Right lobe of liver (tissue), 4 donors: ENCODE data around the gene DHCR24.

Source experiments
- CTCF ChIP-seq, 4 donors: fragments of 200-600 bp in 3 of 4; fragments of 450-650 bp in 1 of 4; IDR thresholded peaks; one replicate each; pipeline versions ENCODE4 v1.5.1 to v1.8.0; 2016 to 2022; ENCODE audit warnings: antibody characterized with exemption in 4 of 4, mild to moderate bottlenecking in 2 of 4
- POLR2A ChIP-seq: fragments of 450-650 bp; IDR thresholded peaks from one replicate; pipeline ENCODE4 v1.6.1; 2017; ENCODE audit warnings: antibody characterized with exemption, mild to moderate bottlenecking
- donor health status: DM: no; HTN: no; CAD: no.
- donor health status: DM: no; HTN: no; CAD: no.
- donor health status: DM: no; HTN: yes; CAD: no.

DNA sequence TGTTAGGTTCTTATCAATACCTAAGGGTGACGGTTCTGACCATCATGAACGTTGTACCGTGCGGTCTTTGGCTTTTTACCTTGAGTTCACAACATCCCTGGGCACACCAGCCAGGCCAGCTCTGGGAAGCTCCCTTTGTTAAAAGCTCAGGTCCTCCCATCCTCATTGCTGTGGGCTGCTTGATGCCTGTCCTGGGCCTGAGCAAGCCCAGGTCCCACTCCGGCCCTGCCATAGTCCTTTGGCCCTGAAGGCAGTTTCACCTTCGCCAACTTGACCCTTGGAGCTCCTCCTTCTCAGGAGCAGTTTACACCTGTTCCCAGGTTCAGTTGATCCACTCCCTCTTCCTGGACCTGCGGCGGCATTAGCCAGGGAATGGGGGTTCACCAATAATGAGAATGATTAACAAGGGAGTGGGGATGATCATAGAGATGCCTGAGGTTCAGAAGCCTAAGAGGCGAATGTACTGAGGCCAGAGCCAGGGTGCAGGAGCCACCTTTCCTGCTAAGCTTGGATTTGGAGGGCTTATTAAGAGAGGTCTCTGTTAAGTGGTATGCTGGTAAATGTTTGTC, 40.2 kb downstream of the DHCR24 start:
- TF ChIP-seq POLR2A (no peak), CTCF (IDR thresholded peaks at IDR 0.05) (no peak)
